ENCODE measurements around the gene SMYD2.

DNA sequence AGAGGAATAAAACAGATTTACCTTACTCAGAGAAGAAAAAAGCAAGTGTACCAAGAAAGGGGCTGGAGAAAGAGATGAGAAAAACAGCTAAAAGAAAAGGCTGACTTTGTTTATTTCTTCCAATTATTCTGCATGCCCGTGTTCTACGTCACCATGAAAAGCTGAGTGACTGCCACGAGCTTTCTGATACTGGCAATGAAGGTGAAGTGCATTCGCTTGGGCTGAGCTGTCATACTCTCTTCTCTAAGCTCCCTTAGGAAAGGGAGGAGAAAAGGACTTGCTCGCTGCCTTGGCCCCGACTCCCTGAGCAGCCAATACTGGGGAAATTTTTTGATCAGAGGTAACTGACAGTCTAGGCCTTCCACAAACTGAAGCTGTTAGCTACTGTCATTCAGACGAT lies 105.4 kb downstream of the SMYD2 start:
- TF ChIP-seq POLR2A (IDR thresholded peaks at IDR 0.05): no peak
- TF ChIP-seq, protein P1, sequence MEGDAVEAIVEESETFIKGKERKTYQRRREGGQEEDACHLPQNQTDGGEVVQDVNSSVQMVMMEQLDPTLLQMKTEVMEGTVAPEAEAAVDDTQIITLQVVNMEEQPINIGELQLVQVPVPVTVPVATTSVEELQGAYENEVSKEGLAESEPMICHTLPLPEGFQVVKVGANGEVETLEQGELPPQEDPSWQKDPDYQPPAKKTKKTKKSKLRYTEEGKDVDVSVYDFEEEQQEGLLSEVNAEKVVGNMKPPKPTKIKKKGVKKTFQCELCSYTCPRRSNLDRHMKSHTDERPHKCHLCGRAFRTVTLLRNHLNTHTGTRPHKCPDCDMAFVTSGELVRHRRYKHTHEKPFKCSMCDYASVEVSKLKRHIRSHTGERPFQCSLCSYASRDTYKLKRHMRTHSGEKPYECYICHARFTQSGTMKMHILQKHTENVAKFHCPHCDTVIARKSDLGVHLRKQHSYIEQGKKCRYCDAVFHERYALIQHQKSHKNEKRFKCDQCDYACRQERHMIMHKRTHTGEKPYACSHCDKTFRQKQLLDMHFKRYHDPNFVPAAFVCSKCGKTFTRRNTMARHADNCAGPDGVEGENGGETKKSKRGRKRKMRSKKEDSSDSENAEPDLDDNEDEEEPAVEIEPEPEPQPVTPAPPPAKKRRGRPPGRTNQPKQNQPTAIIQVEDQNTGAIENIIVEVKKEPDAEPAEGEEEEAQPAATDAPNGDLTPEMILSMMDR (IDR thresholded peaks at IDR 0.05): no peak

Measured in testis (tissue), 2 donors.